ENCODE results near the gene S100A14. TPM values are rescaled to one million over a fixed set of nuclear protein-coding genes. Genes with fewer than 3 reads are reported as not detected.

Gene S100A14
- total and polyA plus RNA-seq, 9 of the 15 experiments (the other 6 are each of a cell fraction or from before 2014, with no cell fraction given): 0.10 to 0.64 (median 0.24) TPM; not detected in 3

DNA sequence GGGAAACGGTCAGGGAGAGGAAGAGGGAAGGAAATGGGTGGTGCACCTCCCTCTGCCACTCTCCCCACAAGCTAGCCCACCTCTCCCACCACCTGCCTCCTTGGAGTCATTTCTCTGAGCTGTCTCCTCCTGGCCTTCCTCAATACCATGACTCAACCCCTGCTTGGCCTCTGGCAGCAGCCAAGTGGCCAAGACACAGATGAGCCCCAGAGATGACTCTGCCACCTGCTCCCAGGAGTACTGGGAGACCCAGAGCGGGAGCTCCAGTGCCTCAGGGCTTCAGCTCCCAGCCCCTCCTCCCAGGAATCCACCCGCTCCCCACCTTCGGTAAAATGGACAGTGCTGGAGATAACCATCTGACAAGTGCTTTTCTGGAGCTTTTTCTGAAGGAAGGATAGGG, 5.8 kb downstream of the S100A14 start (continued):
- TF ChIP-seq, protein P1, sequence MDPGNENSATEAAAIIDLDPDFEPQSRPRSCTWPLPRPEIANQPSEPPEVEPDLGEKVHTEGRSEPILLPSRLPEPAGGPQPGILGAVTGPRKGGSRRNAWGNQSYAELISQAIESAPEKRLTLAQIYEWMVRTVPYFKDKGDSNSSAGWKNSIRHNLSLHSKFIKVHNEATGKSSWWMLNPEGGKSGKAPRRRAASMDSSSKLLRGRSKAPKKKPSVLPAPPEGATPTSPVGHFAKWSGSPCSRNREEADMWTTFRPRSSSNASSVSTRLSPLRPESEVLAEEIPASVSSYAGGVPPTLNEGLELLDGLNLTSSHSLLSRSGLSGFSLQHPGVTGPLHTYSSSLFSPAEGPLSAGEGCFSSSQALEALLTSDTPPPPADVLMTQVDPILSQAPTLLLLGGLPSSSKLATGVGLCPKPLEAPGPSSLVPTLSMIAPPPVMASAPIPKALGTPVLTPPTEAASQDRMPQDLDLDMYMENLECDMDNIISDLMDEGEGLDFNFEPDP (CRISPR knock-in tag; IDR thresholded peaks at IDR 0.05): no peak
- TF ChIP-seq SNRNP70 (optimal IDR thresholded peaks at IDR 0.05; ENCODE audit: low read depth, low read length) (no peak), CBFA2T3 (IDR thresholded peaks at IDR 0.05) (0 out of 2 replicates have a peak, but pooled peaks have one; percentile 13), ZBTB7A (IDR thresholded peaks at IDR 0.05; ENCODE audit: borderline replicate concordance, control insufficient read depth, low read depth, low read length) (peak; percentile 23; the same call in 1 of the 2 replicates), MECOM (CRISPR knock-in tag; IDR thresholded peaks at IDR 0.05) (no peak), PPARD (CRISPR knock-in tag; IDR thresholded peaks at IDR 0.05) (no peak), ZNF75A (CRISPR knock-in tag; IDR thresholded peaks at IDR 0.05) (no peak), WHSC1 (IDR thresholded peaks at IDR 0.05; ENCODE audit: low read length) (no peak), BRD9 (IDR thresholded peaks at IDR 0.05; ENCODE audit: low read depth, partially characterized antibody) (no peak)
- TF ChIP-seq, protein P2, sequence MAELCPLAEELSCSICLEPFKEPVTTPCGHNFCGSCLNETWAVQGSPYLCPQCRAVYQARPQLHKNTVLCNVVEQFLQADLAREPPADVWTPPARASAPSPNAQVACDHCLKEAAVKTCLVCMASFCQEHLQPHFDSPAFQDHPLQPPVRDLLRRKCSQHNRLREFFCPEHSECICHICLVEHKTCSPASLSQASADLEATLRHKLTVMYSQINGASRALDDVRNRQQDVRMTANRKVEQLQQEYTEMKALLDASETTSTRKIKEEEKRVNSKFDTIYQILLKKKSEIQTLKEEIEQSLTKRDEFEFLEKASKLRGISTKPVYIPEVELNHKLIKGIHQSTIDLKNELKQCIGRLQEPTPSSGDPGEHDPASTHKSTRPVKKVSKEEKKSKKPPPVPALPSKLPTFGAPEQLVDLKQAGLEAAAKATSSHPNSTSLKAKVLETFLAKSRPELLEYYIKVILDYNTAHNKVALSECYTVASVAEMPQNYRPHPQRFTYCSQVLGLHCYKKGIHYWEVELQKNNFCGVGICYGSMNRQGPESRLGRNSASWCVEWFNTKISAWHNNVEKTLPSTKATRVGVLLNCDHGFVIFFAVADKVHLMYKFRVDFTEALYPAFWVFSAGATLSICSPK (IDR thresholded peaks at IDR 0.05; ENCODE audit: borderline replicate concordance): no peak
- TF ChIP-seq, protein P3, sequence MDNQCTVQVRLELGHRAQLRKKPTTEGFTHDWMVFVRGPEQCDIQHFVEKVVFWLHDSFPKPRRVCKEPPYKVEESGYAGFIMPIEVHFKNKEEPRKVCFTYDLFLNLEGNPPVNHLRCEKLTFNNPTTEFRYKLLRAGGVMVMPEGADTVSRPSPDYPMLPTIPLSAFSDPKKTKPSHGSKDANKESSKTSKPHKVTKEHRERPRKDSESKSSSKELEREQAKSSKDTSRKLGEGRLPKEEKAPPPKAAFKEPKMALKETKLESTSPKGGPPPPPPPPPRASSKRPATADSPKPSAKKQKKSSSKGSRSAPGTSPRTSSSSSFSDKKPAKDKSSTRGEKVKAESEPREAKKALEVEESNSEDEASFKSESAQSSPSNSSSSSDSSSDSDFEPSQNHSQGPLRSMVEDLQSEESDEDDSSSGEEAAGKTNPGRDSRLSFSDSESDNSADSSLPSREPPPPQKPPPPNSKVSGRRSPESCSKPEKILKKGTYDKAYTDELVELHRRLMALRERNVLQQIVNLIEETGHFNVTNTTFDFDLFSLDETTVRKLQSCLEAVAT (IDR thresholded peaks at IDR 0.05): no peak
- TF ChIP-seq, protein P4, sequence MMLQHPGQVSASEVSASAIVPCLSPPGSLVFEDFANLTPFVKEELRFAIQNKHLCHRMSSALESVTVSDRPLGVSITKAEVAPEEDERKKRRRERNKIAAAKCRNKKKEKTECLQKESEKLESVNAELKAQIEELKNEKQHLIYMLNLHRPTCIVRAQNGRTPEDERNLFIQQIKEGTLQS (IDR thresholded peaks at IDR 0.05): peak; percentile 33; the same call in 1 of the 2 replicates
- TF ChIP-seq, protein P4 (CRISPR knock-in tag; conservative IDR thresholded peaks at IDR 0.05): no peak

Data from K562 (cell line).